GM19395 (cell line): ENCODE measurements around the gene ALPL.

Experiments used
- ATAC-seq: cut with Tn5 transposase; IDR thresholded peaks from one replicate; pipeline ENCODE4 v1.9.1; 2021; ENCODE audit warnings: mild to moderate bottlenecking, moderate library complexity; ENCODE audit not compliant: unreplicated experiment

Gene ALPL

GRCh38 chr1:21574466-21575151 lies 65.4 kb downstream of the ALPL start:
- no peak for ATAC-seq

- ATAC-seq = no peak
Observed at GRCh38 chr1:21575351-21575942, 66.2 kb downstream of the ALPL start.

GRCh38 chr1:21576031-21576797 lies 67.0 kb downstream of the ALPL start:
- ATAC-seq = no peak

- ATAC-seq = no peak
Observed at GRCh38 chr1:21576798-21577187, 67.6 kb downstream of the ALPL start.

- no peak for ATAC-seq
Observed at GRCh38 chr1:21577324-21577723, 68.1 kb downstream of the ALPL start.

- ATAC-seq = no peak
Observed at GRCh38 chr1:21577933-21578332, 68.7 kb downstream of the ALPL start.

GRCh38 chr1:21579791-21580190 lies 70.6 kb downstream of the ALPL start:
- ATAC-seq = no peak

GRCh38 chr1:21584096-21584495 lies 74.9 kb downstream of the ALPL start:
- ATAC-seq = no peak

- ATAC-seq = no peak
Observed at GRCh38 chr1:21585037-21585436, 75.8 kb downstream of the ALPL start.

- no peak for ATAC-seq
Observed at GRCh38 chr1:21586222-21586621, 77.0 kb downstream of the ALPL start.

GRCh38 chr1:21586846-21587601 lies 77.8 kb downstream of the ALPL start:
- no peak for ATAC-seq

- no peak for ATAC-seq
Observed at GRCh38 chr1:21587602-21587953, 78.4 kb downstream of the ALPL start.

GRCh38 chr1:21589618-21590017 lies 80.4 kb downstream of the ALPL start:
- no peak for ATAC-seq

- ATAC-seq = no peak
Observed at GRCh38 chr1:21590126-21590880, 81.1 kb downstream of the ALPL start.

- no peak for ATAC-seq
Observed at GRCh38 chr1:21590934-21591333, 81.7 kb downstream of the ALPL start.

- ATAC-seq = no peak
Observed at GRCh38 chr1:21592086-21592865, 83.1 kb downstream of the ALPL start.

GRCh38 chr1:21593231-21593630 lies 84.0 kb downstream of the ALPL start:
- ATAC-seq = no peak

GRCh38 chr1:21594501-21594900 lies 85.3 kb downstream of the ALPL start:
- no peak for ATAC-seq

- ATAC-seq = no peak
Observed at GRCh38 chr1:21594935-21595897, 86.0 kb downstream of the ALPL start.
